NCI-H2107 treated with DMSO at 0.1 percent for 48 hours (cell line): ENCODE data around the gene CCHCR1.
"Not testable (repeated sequence)": the region's sequence is repeated elsewhere in the genome, so short reads cannot be mapped to it uniquely, and the experiment has no call there.

Source experiments
- DNase-seq: peaks from one replicate; lab custom pipeline; 2025; ENCODE audit not compliant: unreplicated experiment; lab: John Stamatoyannopoulos, UW

CCHCR1 gene

GRCh38 chr6:31183287-31183686 is 25.7 kb upstream of the CCHCR1 start:
- not testable (repeated sequence) for DNase-seq

DNA sequence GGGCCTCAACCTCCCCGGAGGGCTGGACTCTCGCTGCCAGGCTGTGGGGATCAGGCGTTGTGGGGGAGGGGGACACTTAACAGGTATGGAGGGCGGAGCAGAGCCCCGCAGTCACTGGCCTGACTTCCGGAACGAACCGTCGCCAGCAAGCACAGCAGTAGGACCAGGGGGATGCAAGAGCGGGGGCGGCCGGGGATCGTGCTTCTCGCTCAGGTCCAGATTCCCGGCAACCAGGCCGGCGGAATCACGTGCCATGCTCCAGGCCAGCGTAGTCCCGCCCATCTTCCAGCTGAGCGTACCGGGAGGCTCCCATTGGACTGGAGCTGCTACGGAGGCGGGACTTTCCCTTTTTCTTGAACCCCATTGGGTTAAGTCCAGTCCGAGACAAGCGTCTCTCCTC is 22.9 kb upstream of the CCHCR1 start:
- no peak for DNase-seq

GRCh38 chr6:31179896-31180295 is 22.3 kb upstream of the CCHCR1 start:
- no peak for DNase-seq

GRCh38 chr6:31179042-31179386 is 21.4 kb upstream of the CCHCR1 start:
- DNase-seq = no peak

DNA sequence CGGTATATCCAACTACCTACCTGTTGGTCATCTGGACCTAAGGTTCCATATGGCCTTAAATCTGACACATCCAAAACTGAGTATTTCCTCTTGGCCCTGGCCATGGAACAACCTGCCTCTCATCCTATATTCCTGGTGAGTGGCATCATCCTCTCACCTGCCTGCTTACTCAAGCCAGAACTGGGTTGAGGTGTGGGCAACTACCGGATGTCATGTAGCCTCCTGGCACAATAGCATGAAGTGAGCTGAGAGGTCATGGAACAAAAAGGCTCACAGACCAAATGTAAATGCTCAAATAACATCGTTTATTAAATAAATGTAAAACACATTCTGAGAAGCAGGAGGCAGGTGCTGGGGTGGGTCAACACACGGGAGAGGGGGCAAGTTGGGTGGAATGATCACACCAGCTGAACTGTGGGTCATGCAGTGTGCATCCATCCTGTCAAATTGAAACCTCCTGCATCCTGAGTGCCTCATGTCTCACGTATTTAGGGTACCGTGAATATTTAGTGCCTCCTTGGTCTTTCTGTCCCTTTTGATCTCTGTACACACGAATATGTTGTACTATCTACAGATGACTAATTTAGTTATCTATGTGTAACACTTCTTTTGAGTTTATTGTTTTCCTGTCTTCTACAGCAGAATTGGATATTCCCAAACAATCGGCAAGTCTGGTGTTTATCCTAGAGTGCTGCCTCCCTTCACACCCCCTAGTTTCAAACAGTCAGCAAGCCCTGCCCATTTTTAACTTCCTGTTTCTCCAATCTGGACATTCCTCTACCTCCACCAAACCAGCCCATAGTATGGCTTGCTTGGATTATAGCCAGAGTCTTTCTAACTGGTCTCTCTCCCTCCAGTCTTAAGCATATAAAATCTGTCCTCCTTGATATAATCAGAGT is 20.8 kb upstream of the CCHCR1 start:
- DNase-seq = no peak

DNA sequence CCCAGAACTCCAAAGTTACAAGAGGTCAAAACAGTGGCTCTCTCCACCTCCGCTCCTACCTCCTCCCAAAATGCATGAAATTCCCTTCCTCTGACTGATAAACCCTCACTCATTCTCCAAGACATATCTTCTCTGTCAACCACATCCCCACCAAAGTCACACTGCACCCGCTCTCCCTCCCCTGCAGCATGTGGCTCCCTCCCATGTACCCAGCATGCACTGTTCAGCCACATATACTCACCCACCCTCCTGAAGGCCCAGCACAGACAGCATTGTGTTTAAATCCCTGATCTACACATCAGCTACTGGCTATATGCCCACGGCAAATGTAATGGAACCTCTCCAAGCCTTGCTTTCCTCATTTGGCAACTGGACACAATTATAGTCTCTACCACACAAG is 18.4 kb upstream of the CCHCR1 start:
- DNase-seq = no peak

DNA sequence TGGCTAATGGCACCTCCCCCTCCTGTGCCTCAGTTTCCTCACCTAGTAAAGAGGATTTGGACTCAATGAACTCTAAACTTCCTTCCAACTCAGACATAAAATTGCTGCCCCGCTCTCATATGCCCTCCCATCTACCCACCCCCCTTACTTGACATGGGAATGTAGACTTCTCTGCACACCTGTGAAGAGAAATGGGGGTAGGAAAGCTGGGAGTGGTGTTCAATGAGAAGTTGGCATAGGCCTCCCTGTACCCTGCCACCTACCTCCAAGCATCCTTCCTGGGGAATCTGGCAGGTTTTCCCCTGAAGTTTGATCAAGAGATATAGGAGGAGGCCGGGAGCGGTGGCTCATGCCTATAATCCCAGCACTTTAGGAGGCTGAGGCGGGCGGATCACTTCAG is 16.8 kb upstream of the CCHCR1 start:
- DNase-seq = no peak

GRCh38 chr6:31173406-31173805 is 15.8 kb upstream of the CCHCR1 start:
- DNase-seq = no peak

- DNase-seq = no peak
These were observed 15.4 kb upstream of the CCHCR1 start for GRCh38 chr6:31172973-31173384.

DNA sequence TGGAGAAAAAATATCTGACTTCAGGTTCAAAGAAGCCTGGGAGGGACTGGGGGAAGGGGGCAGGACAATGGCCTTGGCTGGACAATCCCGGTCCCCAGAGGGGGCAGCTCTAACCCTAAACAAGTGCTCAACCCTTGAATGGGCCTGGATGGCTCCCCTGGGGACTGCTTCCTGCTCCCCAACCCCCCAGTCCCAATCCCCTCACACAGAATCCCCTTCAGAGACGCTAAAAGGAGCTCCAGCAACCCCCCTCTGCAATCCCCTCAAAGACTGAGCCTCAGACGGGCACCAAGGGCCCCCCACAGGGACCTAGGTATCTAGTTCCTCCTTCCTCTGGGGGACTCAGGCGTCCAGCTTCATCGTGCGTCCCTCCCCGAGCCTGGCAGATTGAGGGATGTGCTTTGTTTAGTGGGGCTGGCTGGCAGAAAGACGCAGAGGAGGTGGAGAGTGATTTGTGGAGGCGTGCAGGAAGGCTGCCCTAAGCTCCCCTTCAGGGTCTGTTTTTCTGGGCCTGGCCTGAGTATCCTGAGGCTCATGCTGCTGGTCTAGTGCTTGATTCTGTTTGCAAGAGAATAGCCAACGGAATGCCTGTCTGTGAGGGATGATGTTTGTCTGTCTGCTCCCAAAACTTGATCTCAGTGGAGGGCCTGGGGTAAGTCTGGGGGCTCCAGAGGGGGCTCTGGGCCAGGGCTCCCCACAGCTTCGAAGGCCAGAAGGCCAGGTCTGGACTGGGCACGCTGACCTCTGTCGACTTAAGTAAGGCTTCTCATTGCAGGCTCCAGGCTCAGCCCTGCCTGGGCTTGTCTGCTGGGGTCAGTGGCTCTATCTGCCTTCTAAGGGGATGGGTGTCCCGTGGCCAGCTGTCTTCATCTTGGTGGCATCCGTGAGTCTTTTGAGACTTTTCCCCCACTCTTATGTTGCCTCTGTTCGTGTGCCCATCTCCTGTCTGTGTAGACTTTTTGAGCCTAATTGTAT is 14.6 kb upstream of the CCHCR1 start:
- no peak for DNase-seq

DNA sequence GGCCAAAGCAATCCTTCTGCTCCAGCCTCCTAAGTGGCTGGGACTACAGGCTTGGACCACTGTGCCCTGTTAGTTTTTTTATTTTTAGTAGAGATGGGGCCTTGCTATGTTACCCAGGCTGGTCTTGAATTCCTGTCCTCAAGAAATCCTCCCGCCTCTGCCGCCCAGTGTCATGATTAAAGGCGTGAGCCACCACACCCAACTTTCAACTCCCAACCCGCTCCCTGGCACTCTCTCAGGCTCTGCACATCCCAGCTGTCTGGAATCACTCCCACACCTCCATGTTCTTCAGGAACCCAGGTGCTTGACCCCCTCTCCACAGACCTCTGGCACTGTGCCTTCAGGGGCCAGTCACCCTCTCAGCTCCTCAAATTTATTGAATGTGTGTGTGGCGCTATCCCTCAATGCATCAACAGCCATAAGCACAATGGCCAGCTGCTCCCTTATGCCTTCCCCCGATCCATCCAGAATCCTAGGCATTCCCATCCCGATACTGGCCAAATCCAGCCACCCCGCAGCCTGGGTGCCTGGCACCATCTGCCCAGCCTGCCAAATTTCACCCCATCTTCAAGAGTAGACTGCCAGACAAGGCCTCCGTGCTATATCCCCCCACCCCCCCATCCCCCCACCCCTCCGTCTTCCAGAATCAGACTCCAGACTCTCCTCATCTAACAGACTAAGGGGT is 13.5 kb upstream of the CCHCR1 start:
- no peak for DNase-seq

DNA sequence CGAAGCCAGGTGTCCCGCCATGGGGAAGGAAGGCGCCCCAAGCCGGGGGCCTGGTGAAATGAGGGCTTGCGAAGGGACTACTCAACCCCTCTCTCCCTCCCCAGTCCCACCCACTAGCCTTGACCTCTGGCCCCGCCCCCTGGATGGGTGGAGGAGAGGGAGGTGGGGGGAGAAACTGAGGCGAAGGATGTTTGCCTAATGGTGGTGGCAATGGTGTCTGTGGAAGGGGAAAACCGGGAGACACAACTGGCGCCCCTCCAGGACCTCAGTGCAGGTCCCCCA is 12.9 kb upstream of the CCHCR1 start, which contains the start of gene POU5F1:
TSS of gene POU5F1 (minus strand) at position 83 of the 282 bp plus-strand sequence. CDS start at position 21, 62 bp downstream.
- no peak for DNase-seq

DNA sequence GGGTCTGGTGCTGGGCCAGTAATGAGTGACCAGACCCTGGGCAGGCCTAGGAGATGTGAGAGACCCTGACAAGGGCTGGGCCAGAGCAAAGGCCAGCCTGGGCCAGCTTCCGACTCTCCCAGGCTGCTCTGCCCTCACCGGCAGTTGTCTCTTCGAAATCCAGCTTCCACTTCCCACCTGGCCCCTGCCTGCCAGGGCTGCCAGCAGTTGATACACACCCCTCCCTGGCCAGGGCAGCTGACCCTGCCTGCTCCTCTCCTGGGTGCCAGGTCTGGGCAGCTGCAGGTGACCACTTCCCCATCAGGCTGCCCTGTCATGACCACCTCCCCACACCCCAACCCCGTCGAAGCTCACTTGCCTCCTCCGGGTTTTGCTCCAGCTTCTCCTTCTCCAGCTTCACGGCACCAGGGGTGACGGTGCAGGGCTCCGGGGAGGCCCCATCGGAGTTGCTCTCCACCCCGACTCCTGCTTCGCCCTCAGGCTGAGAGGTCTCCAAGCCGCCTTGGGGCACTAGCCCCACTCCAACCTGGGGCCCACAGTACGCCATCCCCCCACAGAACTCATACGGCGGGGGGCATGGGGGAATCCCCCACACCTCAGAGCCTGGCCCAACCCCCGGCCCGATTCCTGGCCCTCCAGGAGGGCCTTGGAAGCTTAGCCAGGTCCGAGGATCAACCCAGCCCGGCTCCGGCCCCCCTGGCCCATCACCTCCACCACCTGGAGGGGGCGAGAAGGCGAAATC is 12.4 kb upstream of the CCHCR1 start:
- not testable (repeated sequence) for DNase-seq

DNA sequence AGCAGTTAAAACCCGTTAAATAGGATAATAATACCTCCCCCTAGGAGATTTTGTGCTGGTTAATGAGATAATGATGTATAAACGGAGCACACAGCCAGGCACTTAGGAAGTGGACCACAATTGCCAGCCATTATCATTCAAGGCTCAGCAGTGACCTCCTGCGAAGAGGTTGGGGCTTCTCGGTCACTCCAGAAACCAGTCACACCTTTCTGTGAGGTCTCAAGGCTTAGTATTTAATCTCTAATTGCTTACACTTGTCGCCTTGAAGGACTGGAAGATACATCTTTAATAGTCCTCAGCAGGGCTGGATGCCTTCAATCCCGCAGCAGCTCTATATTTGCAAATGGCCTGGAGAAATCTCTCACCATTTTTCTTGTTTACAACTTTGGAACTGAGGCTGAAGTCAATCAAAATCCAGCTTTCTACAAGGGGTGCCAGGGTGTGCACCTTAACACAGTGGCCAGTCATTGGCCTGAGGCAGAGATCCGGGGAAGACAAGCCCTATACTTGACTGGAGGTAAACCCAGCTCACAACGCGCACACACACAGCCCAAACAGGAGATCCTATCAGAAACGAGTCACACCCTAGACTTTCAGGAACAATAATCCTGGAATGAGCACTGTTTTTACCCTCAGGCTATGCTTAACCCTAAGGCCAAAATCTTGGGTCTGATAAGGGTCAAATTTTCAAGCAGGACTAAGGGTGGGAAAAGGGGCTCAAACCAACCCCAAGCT is 11.7 kb upstream of the CCHCR1 start:
- DNase-seq = no peak

DNA sequence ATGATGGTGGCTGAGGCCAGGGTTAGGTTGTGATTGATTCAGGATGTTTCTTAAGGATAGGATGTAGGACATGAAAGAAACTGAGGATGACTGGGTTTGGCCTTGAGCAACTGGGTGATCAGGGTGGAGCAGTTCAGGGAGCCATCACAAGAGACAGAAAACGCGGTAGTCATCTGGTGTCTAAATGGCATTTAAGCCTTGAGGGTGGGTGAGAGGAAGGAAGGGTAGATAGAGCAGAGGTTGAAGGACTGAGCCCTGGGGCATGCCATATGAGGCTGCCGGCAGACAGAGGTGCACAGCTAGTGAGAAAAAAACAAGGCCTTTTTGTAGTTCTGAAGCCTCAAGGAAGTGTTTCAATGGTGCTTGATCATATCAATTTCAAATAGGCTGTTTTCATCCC is 11.0 kb upstream of the CCHCR1 start:
- DNase-seq = no peak

DNA sequence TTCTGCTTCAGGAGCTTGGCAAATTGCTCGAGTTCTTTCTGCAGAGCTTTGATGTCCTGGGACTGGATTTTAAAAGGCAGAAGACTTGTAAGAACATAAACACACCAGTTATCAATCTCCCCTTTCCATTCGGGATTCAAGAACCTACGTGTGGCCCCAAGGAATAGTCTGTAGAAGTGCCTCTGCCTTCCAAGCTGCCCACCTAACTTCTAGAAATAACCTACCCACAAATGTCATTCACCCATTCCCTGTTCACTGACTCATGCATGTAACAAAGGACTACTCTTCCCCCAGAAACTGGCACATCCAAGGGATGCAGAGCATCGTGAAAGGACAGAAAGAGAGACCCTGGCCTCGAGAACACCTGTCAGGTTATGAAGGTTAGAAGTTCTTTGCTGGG is 8.4 kb upstream of the CCHCR1 start:
- DNase-seq = no peak

- DNase-seq = not testable (repeated sequence)
These were observed 7.6 kb upstream of the CCHCR1 start for GRCh38 chr6:31165064-31165832.

DNA sequence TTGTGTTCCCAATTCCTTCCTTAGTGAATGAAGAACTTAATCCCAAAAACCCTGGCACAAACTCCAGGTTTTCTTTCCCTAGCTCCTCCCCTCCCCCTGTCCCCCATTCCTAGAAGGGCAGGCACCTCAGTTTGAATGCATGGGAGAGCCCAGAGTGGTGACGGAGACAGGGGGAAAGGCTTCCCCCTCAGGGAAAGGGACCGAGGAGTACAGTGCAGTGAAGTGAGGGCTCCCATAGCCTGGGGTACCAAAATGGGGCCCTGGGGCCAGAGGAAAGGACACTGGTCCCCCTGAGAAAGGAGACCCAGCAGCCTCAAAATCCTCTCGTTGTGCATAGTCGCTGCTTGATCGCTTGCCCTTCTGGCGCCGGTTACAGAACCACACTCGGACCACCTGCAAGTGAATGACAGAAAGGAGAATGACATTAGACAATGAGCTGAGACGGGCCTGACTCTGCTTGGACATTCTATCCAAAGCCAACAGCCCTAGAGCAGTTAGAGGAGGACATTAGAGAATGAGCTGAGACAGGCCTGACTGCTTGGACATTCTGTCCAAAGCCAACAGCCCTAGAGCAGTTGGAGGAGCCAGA is 7.0 kb upstream of the CCHCR1 start:
- not testable (repeated sequence) for DNase-seq

- no peak for DNase-seq
These were observed 6.3 kb upstream of the CCHCR1 start for GRCh38 chr6:31163922-31164321.
